HUDEP-2 (cell line): ENCODE results near the gene PPM1H.
A peak's percentile ranks its signal among the peaks of the same experiment; 100 is the strongest.

Source experiments
- DNase-seq, 76 experiments: peaks; one replicate each; lab custom pipeline; 2025; ENCODE audit not compliant: unreplicated experiment in 76 of 76; lab: John Stamatoyannopoulos, UW

The PPM1H gene

DNA sequence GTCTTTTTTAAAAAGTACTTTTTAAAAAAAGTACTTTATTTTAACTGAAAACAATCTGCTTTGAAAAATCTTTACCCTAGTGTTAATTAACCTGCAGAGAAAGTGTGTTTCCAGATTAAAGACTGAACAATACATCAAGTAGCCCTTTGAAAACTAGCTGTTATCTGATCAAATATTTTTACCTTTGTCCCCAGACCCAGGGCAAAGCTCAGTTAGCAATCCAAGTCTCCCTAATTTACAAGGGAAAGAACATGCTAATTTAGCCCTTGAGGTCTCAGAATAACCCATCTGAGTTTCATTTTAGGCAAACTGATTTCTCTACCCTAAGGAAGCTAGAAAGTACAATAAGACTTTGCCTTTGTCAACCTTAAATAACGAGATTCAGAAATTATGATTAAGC is 91.2 kb downstream of the PPM1H start:
- DNase-seq: no peak

DNA sequence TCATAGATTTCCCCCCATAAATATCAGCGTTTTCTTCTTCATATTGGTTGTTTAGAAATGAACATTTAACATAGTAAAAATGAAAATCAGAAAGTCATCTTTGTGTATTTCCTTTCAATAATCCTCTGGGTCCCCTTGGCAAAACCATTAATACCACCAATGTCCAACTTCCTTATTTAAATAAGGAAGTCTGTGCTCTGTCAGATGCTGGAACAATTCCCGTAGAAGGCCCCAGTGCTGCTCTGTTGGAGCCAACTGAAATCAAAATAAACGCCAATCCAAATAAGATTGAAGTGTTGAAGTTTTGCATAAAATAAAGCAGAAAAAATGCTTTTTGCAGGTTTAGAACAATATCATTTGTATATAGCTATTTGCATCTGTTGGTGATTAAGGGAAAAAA is 93.1 kb downstream of the PPM1H start:
- no peak for DNase-seq

DNA sequence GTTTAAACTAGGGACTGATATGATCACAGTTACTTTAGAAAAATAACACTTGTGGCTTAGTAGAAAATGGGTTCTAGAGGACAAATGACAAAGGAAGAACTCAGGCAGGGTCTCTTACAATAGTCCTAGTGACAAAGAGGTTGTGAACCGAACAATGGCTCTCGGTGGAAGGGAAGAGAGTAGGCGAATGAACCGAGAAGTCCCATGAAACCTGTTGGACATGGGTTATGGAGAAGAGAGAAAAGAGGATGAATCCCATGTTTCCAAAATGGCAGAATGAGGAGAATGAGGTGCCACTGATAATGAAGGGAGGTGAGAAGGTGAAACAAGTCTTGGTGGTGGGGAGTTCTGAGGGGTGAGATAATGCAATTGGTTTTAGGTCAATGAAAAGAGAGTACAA is 94.1 kb downstream of the PPM1H start:
- no peak for DNase-seq

- DNase-seq: no peak
Observed at GRCh38 chr12:62839869-62840660, 94.9 kb downstream of the PPM1H start.

GRCh38 chr12:62834971-62835547 is 99.9 kb downstream of the PPM1H start:
- no peak for DNase-seq

- DNase-seq: no peak
Observed at GRCh38 chr12:62834406-62834805, 100.5 kb downstream of the PPM1H start.

DNA sequence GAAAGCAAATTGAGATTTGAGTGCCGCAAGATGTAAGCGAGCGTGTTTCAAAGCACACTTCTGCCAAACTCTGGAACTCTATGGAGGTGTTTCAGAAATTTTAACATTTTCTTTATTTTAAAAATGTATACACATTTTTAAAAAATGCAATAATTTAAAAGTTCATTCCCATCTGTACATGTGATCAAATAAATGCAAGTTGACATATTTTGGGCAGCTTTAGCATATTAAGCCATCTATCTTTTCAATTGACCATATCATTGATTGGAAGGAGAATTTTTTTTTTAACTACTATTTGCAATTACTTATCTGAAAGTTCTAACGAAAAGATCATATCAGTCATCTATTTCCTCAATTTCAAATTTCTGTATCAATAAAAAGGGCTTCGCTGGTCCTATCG is 101.3 kb downstream of the PPM1H start:
- no peak for DNase-seq

DNA sequence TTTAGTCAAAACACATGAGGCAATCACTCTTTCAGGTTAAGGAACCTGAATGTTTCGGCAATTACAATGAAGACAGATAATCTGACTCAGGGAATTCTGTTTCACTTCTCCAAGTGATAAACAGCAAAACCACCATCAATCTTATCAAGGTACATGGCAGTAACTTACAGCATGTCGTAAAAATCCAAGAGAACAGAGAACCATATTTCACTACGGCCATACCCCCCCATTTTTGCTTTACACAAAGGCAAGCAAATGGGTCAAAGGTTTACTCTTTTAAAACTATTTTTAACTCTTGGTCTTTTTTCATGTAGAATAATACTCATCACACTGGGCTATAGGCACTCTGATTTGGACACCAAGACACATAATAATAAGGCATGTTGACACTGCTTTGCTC is 102.4 kb downstream of the PPM1H start:
- no peak for DNase-seq

DNA sequence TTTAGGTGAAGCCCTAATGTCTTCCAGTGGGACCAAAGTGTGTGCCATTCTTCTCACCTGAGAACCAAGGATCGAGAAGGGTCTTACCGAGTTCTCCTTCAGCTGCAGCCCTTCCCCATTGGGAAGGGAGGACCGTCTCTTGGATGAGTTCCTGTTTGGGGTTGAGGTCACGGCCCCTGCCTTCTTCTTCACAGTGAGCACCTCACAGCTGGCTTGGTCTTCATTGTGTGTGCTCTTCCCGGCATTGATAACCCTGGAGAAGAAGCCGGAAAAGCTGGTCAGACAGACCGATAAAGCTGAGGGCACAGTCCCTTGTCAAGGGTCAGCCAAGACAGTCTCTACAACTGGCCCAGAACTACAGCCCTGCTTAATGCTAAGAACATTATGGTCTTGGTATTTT is 102.9 kb downstream of the PPM1H start:
- no peak for DNase-seq

GRCh38 chr12:62827855-62828254 is 107.1 kb downstream of the PPM1H start:
- DNase-seq: no peak

GRCh38 chr12:62827042-62827441 is 107.9 kb downstream of the PPM1H start:
- DNase-seq: no peak

DNA sequence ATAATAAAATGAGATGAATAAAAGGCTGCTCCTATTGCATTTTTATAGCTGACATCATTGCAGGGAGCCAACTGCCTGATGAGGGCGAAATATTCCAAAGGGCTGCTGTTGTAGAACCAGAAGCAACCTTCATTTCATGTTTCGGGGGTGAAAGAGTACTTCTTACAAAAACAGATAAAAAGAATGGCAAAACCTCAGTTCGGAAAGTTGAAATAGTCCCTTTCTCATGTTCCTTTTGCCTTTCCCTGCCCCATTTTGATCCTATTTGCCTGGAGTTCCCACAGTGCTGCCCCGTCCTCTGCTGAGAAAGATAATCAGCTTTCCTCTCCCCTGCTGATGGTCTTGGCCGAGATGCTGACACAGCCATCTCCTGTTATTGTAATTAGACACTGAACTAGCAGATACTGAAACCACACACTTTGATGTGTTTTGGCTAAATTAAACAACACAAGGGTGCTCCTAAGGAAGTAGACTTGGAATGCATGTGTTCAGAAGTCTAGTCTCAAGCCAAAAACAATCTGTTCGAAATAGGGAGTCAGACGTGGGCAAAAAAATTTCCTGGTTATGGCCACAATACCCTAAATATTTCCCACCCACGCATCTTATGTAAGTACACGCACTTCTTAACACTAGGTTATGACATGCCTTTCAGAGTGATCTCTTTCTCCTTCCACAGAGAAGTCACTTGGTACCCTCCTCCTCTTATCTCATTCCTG is 117.2 kb downstream of the PPM1H start:
- no peak for DNase-seq

DNA sequence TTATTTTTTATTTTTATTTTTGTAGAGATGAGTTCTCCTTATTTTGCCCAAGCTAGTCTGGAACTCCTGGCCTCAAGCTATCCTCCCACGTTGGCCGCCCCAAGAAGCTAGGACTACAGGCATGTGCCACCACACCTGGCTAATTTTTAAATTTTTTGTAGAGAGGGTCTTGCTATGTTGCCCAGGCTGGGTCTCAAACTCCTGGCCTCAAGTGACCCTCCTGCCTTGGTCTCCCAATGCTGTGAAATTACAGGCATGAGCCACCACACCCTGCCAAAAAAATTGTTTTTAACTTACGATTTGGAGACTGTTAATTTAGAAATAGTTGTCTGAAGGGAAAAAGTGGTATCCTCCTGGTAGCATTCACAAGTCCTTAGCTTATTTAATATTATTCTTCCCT is 120.7 kb downstream of the PPM1H start:
- no peak for DNase-seq

DNA sequence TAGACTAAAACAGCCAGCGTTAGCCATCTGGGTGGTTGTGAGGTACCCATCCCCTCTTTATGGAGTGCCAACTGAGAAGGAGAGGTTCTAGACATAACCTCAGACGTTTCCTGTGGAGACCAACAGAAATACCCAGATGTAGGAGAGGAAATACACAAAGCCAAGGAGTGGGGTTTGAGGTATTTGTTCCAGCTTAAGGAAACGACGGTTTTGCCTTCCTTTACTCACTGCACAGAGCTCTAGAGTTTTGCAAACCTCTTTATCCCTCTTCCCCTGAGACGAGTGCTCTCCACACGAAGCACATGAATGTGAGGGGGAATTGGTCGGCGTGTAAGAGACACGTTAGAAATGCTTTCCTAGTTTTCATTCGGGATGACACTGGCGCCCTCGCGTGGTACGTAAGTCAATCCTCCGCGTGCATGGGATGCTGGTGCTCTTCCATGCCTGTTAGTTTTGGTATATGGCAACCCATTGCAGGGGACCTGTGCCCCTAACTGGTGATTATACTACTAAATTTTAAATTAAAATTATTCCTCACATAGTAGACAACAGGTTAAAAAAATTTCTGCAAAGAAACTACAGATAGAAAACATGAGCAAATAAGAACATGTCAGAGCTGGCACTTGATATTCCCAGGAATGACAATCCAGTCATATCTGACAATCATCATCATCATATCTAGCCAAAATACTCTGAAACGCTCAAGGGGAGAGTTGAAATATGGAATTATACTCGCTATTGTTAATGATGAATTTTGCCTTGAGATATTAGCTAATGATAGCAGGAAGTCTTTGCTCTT is 121.7 kb downstream of the PPM1H start:
- DNase-seq: peak in 15 of 76 experiments; percentile 1 to 48 (median 16)

GRCh38 chr12:62811481-62811880 is 123.5 kb downstream of the PPM1H start:
- peak in 1 of 76 experiments; percentile 9 for DNase-seq

- DNase-seq: no peak
Observed at GRCh38 chr12:62808166-62808879, 126.6 kb downstream of the PPM1H start.

DNA sequence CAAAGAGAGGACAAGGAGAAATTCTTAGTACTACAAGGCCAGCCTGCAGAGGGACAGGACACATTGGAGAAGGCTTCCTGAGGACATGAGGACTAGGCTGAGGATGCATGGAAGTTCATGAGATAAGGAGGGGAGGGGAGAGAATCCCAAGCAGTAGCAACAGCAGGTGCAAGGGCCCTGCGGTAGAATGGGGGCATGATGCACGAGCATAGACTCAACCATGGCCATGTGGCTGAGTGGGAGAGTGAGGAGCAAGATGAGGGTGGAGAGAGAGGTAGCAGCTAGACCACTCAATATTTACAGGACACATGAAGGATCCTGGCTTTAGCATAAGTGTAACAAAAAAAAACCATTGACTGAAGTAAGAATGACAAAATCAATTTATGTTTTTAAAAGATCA is 128.1 kb downstream of the PPM1H start:
- no peak for DNase-seq

DNA sequence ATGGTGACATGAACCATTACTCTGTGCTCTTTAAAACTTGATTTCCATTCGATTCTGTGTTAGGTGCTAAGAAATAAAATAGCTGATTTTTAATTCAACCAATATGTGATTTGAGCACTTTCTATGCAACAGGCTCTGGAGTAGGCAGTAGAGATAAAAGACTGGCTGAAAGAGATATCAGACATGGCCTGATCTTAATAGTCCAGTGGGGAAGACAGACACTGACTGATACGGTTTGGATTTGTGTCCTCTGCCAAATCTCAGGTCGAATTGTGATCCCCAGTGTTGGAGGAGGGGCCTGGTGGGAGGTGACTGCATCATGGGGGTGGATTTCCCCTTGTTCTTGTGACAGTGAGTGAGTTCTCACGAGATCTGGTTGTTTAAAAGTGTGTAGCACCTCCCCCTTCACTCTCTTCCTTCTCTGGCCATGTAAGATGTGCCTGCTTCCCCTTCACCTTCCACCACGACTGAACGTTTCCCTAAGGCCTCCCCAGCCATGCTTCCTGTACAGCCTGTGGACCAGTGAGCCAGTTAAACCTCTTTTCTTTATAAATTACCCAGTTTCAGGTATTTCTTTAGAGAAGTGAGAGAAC is 128.6 kb downstream of the PPM1H start:
- peak in 22 of 76 experiments; percentile 4 to 65 (median 16) for DNase-seq

GRCh38 chr12:62805517-62805916 is 129.4 kb downstream of the PPM1H start:
- DNase-seq: no peak

DNA sequence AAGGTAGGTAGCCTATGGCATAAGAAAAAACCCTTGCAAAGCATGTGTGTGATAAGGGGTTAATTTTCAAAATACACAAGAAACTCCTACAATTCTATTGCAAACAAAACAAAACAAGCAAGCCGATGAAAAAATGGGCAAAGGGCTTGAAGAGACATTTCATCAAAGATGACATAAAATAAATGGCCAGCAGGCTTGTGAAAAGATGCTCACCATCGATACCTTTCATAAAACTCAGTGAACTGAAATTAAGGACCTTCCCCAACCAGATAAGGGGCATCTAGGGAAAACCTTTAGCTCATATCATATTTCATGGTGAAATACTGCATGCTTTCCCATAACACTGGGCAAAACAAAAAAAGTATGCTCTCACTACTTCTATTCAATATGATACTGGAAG is 131.2 kb downstream of the PPM1H start:
- no peak for DNase-seq
